Fibroblast of skin of left quadriceps (primary cell): ENCODE results near the gene RAB31.

Experiments
- DNase-seq, 2 experiments: peaks; one replicate each; pipeline ENCODE4 v3.0.0-alpha.2; 2013; ENCODE audit warnings: low read depth in 2 of 2

RAB31 gene

GRCh38 chr18:9738266-9738969, 30.3 kb downstream of the RAB31 start:
- no peak for DNase-seq

DNA sequence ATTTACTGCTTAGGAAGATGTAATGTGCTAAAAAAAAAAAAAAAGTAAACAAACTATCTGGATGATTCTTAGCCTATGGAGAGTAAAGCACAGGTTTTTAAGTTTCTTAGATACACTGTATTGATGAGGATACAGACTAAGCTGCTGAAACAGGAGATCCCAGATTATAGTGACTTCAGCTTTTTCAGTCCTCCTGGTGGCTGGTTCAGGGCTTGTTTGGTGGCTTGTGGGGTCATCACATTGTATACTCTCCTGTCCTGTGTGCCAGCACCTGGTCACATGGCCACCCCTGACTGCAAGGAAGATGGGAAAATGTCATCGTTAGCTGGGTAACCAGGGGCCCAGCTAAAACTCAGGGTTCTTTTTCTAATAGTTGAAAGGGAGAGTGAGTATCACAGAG, 31.4 kb downstream of the RAB31 start:
- no peak for DNase-seq

GRCh38 chr18:9740071-9740470, 32.0 kb downstream of the RAB31 start:
- no peak for DNase-seq

GRCh38 chr18:9741406-9741792, 33.3 kb downstream of the RAB31 start:
- no peak for DNase-seq

DNA sequence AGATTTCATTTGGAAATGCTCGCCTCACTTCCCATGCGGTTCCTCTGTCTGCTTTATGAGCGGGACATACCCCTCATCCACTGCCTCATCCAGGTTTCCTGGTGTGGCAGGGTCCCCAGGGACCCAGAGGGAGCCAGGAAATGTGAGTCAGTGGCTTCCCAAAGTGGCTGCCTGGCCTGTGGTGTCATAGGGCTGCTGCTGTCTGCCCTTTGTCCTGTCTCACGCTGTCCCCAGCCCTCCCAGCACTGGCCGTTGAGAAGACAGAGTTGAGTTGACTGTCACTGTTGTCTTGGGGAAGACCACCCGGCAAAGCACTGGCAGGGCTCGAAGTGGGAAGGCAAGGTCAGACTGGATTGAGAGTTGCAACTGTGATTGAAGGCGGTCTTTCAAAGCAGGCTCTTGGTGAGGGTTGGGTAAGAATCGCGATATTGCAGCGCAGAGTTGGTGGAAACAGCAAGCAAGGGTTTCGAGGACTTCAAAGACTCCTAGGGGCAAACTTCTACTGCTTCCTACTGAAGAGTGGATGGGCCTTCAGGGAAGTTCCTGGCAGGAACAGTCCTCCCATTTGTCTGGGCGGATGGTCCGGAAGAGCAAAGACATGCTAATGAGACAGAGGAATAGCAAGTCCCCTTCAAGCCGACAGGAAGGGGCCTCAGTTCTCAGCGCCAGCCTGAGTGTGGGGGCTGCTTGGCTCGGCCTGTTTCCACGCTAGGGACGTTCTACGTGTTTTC, 33.9 kb downstream of the RAB31 start:
- DNase-seq, result no peak

GRCh38 chr18:9742524-9743131, 34.5 kb downstream of the RAB31 start:
- no peak for DNase-seq

- DNase-seq, result peak; percentile 58 to 64
Measured at GRCh38 chr18:9743200-9744016, 35.3 kb downstream of the RAB31 start.

GRCh38 chr18:9746958-9747357, 38.9 kb downstream of the RAB31 start:
- no peak for DNase-seq

GRCh38 chr18:9749611-9750010, 41.5 kb downstream of the RAB31 start:
- no peak for DNase-seq

- DNase-seq, result no peak
Measured at GRCh38 chr18:9750112-9750511, 42.0 kb downstream of the RAB31 start.

DNA sequence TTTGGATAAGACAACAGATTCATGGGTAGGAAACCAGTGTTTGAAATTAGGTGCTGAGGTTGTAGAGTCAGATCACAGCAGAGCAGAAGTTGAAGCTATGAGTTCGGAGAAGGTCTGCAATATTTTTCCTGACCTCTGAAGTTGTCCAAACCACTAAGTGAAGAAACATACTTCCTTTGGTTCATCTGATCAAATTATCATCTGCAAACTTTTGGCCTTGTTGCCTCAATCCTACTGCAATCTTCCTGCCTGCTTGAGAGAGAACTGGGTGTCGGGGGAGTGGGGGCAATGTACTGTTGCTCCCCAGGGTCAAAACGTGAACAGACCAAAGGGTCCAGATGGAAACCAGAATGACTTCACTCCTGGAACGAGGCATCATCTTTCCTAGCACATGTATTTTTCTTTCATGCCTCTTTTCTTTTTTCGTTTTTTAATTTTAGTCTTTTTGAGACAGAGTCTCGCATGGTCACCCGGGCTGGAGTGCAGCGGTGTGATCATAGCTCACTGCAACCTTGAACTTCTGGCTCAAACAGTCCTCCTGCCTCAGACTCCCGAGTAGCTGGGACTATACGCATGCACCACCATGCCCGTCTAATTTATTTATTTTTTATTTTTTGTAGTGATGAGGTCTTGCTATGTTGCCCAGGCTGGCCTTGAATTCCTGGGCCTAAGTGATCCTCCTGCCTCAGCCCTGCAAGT, 42.7 kb downstream of the RAB31 start:
- DNase-seq, result no peak

- DNase-seq, result no peak
Measured at GRCh38 chr18:9751371-9752031, 43.4 kb downstream of the RAB31 start.

GRCh38 chr18:9753846-9754245, 45.7 kb downstream of the RAB31 start:
- no peak for DNase-seq

DNA sequence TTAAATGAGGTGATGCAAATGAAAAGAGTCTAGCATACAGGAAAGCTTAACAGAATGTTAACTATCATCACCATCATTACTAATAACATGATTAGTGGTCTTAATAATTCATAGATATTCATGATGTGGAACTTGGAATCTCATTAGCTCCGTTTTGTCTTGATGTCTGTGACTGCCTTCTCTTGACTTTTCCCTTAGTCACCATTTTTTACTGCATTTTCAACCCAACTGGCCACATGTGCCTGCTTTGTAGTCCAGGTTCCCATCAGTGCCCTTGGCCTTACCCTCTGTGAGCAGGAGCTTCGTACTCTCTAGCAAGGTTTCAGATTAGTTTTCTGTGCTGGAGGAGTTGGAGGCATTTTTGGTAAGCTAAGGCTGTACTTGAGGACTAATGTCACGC, 47.0 kb downstream of the RAB31 start:
- DNase-seq, result no peak

- DNase-seq, result no peak
Measured at GRCh38 chr18:9755615-9756014, 47.5 kb downstream of the RAB31 start.

DNA sequence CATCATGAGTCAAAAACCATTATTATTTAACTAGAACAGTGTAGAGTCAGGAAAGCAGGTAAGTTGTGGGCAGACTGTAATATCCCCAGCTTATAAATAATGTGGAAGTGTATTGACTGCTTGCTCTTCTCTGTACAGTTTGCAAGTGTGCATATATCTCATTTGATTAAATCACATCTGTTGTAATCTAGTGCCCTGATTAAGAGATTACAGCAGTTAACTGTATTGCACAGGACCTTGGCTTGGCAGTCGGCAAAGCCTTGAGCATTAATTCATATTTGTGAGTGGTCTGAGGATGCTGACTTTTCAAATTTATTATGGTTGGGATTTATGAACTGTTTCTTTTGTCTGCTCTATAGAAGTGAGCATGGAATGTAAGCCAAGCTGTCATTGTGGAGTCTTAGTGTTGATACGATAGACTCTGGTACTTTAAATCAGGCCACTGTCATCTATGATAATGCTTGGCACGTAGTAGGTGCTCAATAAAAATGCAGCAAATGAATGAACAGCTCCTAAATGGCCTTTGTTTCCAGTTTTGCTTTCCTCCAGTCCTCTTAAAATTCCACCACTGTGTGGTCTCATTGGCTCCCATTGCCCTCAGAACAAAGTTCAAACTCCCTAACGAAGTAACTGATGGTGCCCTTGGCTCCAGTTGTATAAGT, 48.3 kb downstream of the RAB31 start:
- no peak for DNase-seq

GRCh38 chr18:9756933-9757470, 48.9 kb downstream of the RAB31 start:
- DNase-seq, result no peak

DNA sequence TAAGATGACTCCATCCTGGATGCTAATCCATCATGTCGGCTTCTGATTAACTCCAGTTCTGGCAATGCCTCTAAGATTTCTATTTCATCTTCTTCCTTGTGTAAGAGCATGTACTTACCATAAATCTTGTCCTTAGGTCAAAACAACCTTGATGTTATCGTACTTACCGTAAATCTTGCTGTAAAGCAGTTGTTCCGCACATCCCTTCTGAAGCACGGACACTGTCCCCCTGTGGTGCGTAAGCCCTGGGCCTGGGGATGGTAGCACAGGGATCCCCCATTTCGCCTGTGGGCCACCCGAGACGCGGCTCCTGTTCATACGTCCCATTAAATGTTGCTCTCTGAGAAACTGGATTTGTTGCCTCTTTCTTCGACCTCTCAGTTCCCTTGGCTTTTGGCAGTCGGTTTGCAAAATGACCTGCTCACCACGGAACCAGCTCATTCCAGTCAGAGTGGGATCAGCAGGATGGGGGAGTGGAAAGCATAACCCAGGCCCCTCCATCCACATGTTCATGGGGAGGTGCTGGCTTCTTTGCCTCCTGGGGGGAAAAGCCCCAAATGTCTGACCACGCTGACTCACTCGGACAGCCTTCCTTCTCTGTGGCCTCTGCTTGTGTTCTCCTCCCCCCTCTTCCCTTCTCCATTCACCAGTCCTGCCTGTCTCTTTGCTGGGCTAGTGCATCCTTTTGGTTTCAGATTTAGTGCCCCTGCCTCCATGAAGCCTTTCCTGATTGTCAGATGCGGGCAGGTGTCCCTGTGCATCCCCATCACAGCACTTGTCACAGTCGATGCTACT, 49.9 kb downstream of the RAB31 start:
- DNase-seq, result peak; percentile 44 to 62

- no peak for DNase-seq
Measured at GRCh38 chr18:9758624-9759075, 50.5 kb downstream of the RAB31 start.
